ENCODE data around the gene LOXHD1. TPM values are rescaled to one million over a fixed set of nuclear protein-coding genes. Genes with fewer than 3 reads are reported as not detected.

LOXHD1 gene
- total RNA-seq, 6 experiments from 2014 or later: not detected

- no peak for TF ChIP-seq CTCF (IDR thresholded peaks at IDR 0.05)
- no peak for TF ChIP-seq POLR2A (IDR thresholded peaks at IDR 0.05)
- intact Hi-C loops (cut with DNase I): no loop called here
- Histone ChIP-seq H3K4me1 (no peaks in the 10 kb centered on the region), H3K27ac (no peak overlapping the region), H3K36me3 (no peaks in the 10 kb centered on the region), H3K9me3 (no peaks in the 10 kb centered on the region), H3K27me3 (no peaks in the 10 kb centered on the region), H3K4me3 (no peak overlapping the region)
- ATAC-seq (no peak), DNase-seq (no peak)
- WGBS (ENCODE audit: insufficient coverage, low coverage, low lambda C conversion rate, missing lambda C conversion rate): no CpG with 5 or more reads among the region's 11 CpGs
These were observed 11.1 kb upstream of the LOXHD1 start for GRCh38 chr18:46668135-46668534.

- no peaks in the 10 kb centered on the region for H3K4me1 ChIP-seq
- H3K4me3 ChIP-seq: no peak overlapping the region
- H3K36me3 ChIP-seq: no peaks in the 10 kb centered on the region
- WGBS (ENCODE audit: insufficient coverage, low coverage, low lambda C conversion rate, missing lambda C conversion rate): 86% methylated on average over 1 of the region's 1 CpG
- no peaks in the 10 kb centered on the region for H3K27me3 ChIP-seq
- intact Hi-C loops (cut with DNase I): no loop called here
- no peak for TF ChIP-seq CTCF (IDR thresholded peaks at IDR 0.05)
- TF ChIP-seq POLR2A (IDR thresholded peaks at IDR 0.05): no peak
- ATAC-seq (no peak), DNase-seq (no peak)
- H3K27ac ChIP-seq: no peak overlapping the region
- H3K9me3 ChIP-seq: no peaks in the 10 kb centered on the region
These were observed 6.5 kb upstream of the LOXHD1 start for GRCh38 chr18:46663539-46663938.

- intact Hi-C loops (cut with DNase I): no loop called here
- no peak for DNase-seq
- ATAC-seq: no peak
These were observed 4.1 kb upstream of the LOXHD1 start for GRCh38 chr18:46660957-46661749.

GRCh38 chr18:46659484-46659883 is 2.5 kb upstream of the LOXHD1 start:
- 85% methylated on average over 3 of the region's 3 CpGs for WGBS (ENCODE audit: insufficient coverage, low coverage, low lambda C conversion rate, missing lambda C conversion rate)
- intact Hi-C loops (cut with DNase I): loop anchor here (5.0 to 10.0 kb wide), 3 partner anchors 375 to 505 kb away; no protein-coding TSS in a partner anchor
- H3K4me1 ChIP-seq: no peaks in the 10 kb centered on the region
- no peak overlapping the region for H3K4me3 ChIP-seq
- no peaks in the 10 kb centered on the region for H3K36me3 ChIP-seq
- H3K27ac ChIP-seq: no peak overlapping the region
- DNase-seq (no peak), ATAC-seq (no peak)
- no peaks in the 10 kb centered on the region for H3K27me3 ChIP-seq
- no peaks in the 10 kb centered on the region for H3K9me3 ChIP-seq
- no peak for TF ChIP-seq CTCF (IDR thresholded peaks at IDR 0.05)
- no peak for TF ChIP-seq POLR2A (IDR thresholded peaks at IDR 0.05)

More at GRCh38 chr18:46660957-46661749, 4.1 kb upstream of the LOXHD1 start:
- 57% methylated on average over 8 of the region's 9 CpGs for WGBS (ENCODE audit: insufficient coverage, low coverage, low lambda C conversion rate, missing lambda C conversion rate)
- no peak overlapping the region for H3K27ac ChIP-seq
- H3K36me3 ChIP-seq: no peaks in the 10 kb centered on the region
- no peaks in the 10 kb centered on the region for H3K9me3 ChIP-seq
- no peak for TF ChIP-seq CTCF (IDR thresholded peaks at IDR 0.05)
- no peak for TF ChIP-seq POLR2A (IDR thresholded peaks at IDR 0.05)
- no peaks in the 10 kb centered on the region for H3K4me1 ChIP-seq
- H3K4me3 ChIP-seq: no peak overlapping the region
- no peaks in the 10 kb centered on the region for H3K27me3 ChIP-seq
